Mucosa of stomach (tissue), 1 donor: Measurements from ENCODE around the gene LEAP2.

Experiments
- H3K27me3 ChIP-seq: one replicate; pipeline ENCODE4 v1.7.0; 2013; ENCODE audit warnings: mild to moderate bottlenecking, low read length; ENCODE audit not compliant: control insufficient read depth, insufficient read depth
- H3K36me3 ChIP-seq: one replicate; pipeline ENCODE4 v1.7.0; 2013; ENCODE audit warnings: low read length; ENCODE audit not compliant: control insufficient read depth, insufficient read depth
- H3K4me1 ChIP-seq: one replicate; pipeline ENCODE4 v1.7.0; 2013; ENCODE audit warnings: mild to moderate bottlenecking, low read length; ENCODE audit not compliant: control insufficient read depth, insufficient read depth
- H3K4me3 ChIP-seq: one replicate; pipeline ENCODE4 v1.7.0; 2013; ENCODE audit warnings: low read length
- H3K9ac ChIP-seq: one replicate; pipeline ENCODE4 v1.7.0; 2013; ENCODE audit warnings: mild to moderate bottlenecking, low read length, moderate library complexity
- H3K9me3 ChIP-seq: one replicate; pipeline ENCODE4 v1.7.0; 2013; ENCODE audit warnings: mild to moderate bottlenecking, low read length, moderate library complexity; ENCODE audit not compliant: control insufficient read depth
- donor health status: Pancreatic carcinoma.

LEAP2 gene

GRCh38 chr5:132895719-132896305, 22.3 kb downstream of the LEAP2 start:
- Histone ChIP-seq H3K9ac (no peak overlapping the region), H3K36me3 (peaks cover 3% of the 10 kb centered on the region), H3K4me1 (no peaks in the 10 kb centered on the region), H3K4me3 (no peak overlapping the region), H3K9me3 (no peaks in the 10 kb centered on the region), H3K27me3 (no peaks in the 10 kb centered on the region)

GRCh38 chr5:132896685-132897084, 23.2 kb downstream of the LEAP2 start:
- H3K4me3 ChIP-seq: no peak overlapping the region
- no peaks in the 10 kb centered on the region for H3K27me3 ChIP-seq
- no peak overlapping the region for H3K9ac ChIP-seq
- H3K4me1 ChIP-seq: no peaks in the 10 kb centered on the region
- no peaks in the 10 kb centered on the region for H3K9me3 ChIP-seq
- peaks cover 3% of the 10 kb centered on the region for H3K36me3 ChIP-seq

GRCh38 chr5:132898094-132898493, 24.6 kb downstream of the LEAP2 start:
- H3K9me3 ChIP-seq: no peaks in the 10 kb centered on the region
- no peak overlapping the region for H3K9ac ChIP-seq
- H3K4me3 ChIP-seq: no peak overlapping the region
- no peaks in the 10 kb centered on the region for H3K27me3 ChIP-seq
- no peaks in the 10 kb centered on the region for H3K36me3 ChIP-seq
- no peaks in the 10 kb centered on the region for H3K4me1 ChIP-seq

GRCh38 chr5:132901036-132901435, 27.6 kb downstream of the LEAP2 start:
- Histone ChIP-seq H3K4me1 (no peaks in the 10 kb centered on the region), H3K36me3 (no peaks in the 10 kb centered on the region)

GRCh38 chr5:132901730-132902129, 28.3 kb downstream of the LEAP2 start:
- Histone ChIP-seq H3K4me3 (no peak overlapping the region), H3K9me3 (no peaks in the 10 kb centered on the region), H3K9ac (no peak overlapping the region), H3K27me3 (no peaks in the 10 kb centered on the region), H3K36me3 (no peaks in the 10 kb centered on the region), H3K4me1 (no peaks in the 10 kb centered on the region)

More at GRCh38 chr5:132901036-132901435, 27.6 kb downstream of the LEAP2 start:
- Histone ChIP-seq H3K4me3 (no peak overlapping the region), H3K9me3 (no peaks in the 10 kb centered on the region), H3K27me3 (no peaks in the 10 kb centered on the region), H3K9ac (no peak overlapping the region)

- Histone ChIP-seq H3K36me3 (no peaks in the 10 kb centered on the region), H3K9me3 (no peaks in the 10 kb centered on the region), H3K4me3 (no peak overlapping the region), H3K9ac (no peak overlapping the region), H3K4me1 (no peaks in the 10 kb centered on the region), H3K27me3 (no peaks in the 10 kb centered on the region)
Measured at GRCh38 chr5:132905938-132906337, 32.5 kb downstream of the LEAP2 start.

GRCh38 chr5:132907161-132907560, 33.7 kb downstream of the LEAP2 start:
- Histone ChIP-seq H3K27me3 (no peaks in the 10 kb centered on the region), H3K9me3 (no peaks in the 10 kb centered on the region), H3K4me3 (no peak overlapping the region), H3K36me3 (no peaks in the 10 kb centered on the region), H3K4me1 (no peaks in the 10 kb centered on the region), H3K9ac (no peak overlapping the region)

- no peaks in the 10 kb centered on the region for H3K27me3 ChIP-seq
- H3K36me3 ChIP-seq: no peaks in the 10 kb centered on the region
- H3K4me1 ChIP-seq: no peaks in the 10 kb centered on the region
- no peaks in the 10 kb centered on the region for H3K9me3 ChIP-seq
- H3K4me3 ChIP-seq: no peak overlapping the region
- no peak overlapping the region for H3K9ac ChIP-seq
Measured at GRCh38 chr5:132909702-132910101, 36.2 kb downstream of the LEAP2 start.

GRCh38 chr5:132915681-132916080, 42.2 kb downstream of the LEAP2 start:
- Histone ChIP-seq H3K4me1 (no peaks in the 10 kb centered on the region), H3K27me3 (no peaks in the 10 kb centered on the region), H3K36me3 (no peaks in the 10 kb centered on the region), H3K9ac (no peak overlapping the region), H3K9me3 (no peaks in the 10 kb centered on the region), H3K4me3 (no peak overlapping the region)

GRCh38 chr5:132916086-132916485, 42.6 kb downstream of the LEAP2 start:
- Histone ChIP-seq H3K9ac (no peak overlapping the region), H3K4me3 (no peak overlapping the region), H3K36me3 (no peaks in the 10 kb centered on the region), H3K27me3 (no peaks in the 10 kb centered on the region), H3K9me3 (no peaks in the 10 kb centered on the region), H3K4me1 (no peaks in the 10 kb centered on the region)
